ENCODE measurements around the gene FOXP1.

- TF ChIP-seq CTCF (IDR thresholded peaks at IDR 0.05) (no peak), EP300 (IDR thresholded peaks at IDR 0.05) (no peak), POLR2A (IDR thresholded peaks at IDR 0.05) (no peak)
These were observed 272.4 kb downstream of the FOXP1 start for GRCh38 chr3:71310980-71311660.
